ENCODE measurements around the gene FBLN1. TPM values are rescaled to one million over a fixed set of nuclear protein-coding genes. Genes with fewer than 3 reads are reported as not detected.

FBLN1 gene
- polyA plus RNA-seq (2012; ENCODE audit: low read depth, missing spikeins) = 0.03 TPM

DNA sequence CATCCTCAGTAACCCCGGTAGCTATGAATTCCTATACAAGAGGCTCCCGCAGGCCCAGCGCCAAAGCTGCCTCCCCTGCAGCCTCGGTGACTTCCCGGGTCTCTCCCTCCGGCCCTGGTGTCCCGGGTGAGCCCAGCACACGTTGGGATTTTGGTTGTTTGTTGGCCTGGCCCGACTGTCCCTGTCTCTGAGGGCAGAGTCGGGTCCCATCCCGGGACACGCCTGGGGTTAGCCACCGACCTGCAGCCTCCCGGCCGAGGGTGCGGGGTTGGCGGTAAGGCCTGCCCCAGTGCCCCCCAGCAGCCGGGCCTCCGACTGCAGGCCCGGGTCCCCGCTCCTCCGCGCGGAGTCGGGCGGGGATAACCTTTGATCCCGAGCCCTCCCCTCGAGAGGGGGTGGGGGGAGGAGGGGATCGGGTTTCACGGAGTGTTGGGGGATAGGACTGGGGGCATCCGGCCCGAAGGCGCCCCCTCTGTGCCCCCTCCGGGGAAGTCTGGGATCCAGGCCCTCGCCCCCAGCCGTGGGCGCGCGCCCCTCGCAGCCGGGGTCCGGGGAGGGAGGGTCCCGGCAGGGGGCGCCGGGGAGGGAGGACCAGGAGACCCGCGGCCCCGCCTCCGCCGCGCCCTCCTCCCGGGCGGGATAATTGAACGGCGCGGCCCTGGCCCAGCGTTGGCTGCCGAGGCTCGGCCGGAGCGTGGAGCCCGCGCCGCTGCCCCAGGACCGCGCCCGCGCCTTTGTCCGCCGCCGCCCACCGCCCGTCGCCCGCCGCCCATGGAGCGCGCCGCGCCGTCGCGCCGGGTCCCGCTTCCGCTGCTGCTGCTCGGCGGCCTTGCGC, at the start of gene FBLN1:
Gene FBLN1, plus strand, starts transcription at position 669 of the 835 bp plus-strand sequence. Its CDS starts 103 bp downstream, at position 772.
- no peak for FAIRE-seq
- DNase-seq (ENCODE audit: insufficient read length, low spot score) = no peak
- TF ChIP-seq POLR2AphosphoS5 (IDR thresholded peaks at IDR 0.05; ENCODE audit: low read depth, low read length) (no peak), POU2F2 (IDR thresholded peaks at IDR 0.05; ENCODE audit: low read depth, low read length) (no peak), SPI1 (IDR thresholded peaks at IDR 0.05; ENCODE audit: low read depth, low read length) (no peak), POLR2A (IDR thresholded peaks at IDR 0.05; ENCODE audit: low read depth, low read length) (no peak), PAX5 (IDR thresholded peaks at IDR 0.05; ENCODE audit: insufficient read depth, low read length, severe bottlenecking) (no peak), TAF1 (IDR thresholded peaks at IDR 0.05; ENCODE audit: low read depth, low read length) (no peak)

- no peak for FAIRE-seq
- no peak for DNase-seq (ENCODE audit: insufficient read length, low spot score)
- TF ChIP-seq POU2F2 (IDR thresholded peaks at IDR 0.05; ENCODE audit: low read depth, low read length) = no peak
- TF ChIP-seq POLR2A (IDR thresholded peaks at IDR 0.05; ENCODE audit: low read depth, low read length) = no peak
- TF ChIP-seq TAF1 (IDR thresholded peaks at IDR 0.05; ENCODE audit: low read depth, low read length) = no peak
These were observed 48.9 kb upstream of the FBLN1 start for GRCh38 chr22:45453764-45454163.

DNA sequence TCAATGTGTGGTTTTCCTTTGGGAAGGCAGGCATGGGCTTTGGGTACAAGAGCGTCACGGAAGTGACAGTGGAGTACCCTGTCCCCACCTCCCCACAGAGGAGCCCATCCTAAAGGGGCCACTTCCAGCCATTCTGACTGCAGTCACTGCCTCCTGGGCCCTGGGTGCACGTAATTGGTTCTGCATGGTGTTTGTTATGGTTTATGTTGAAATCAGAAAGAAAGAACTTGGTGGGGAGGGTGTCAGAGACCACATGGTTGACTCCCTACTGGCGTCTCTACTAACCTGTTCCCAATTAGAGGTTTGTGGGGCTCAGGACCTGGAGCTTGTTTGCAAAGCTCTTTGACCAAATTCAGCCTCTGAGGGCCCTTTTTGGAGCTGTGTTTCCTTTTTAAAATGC, 48.4 kb upstream of the FBLN1 start:
- TF ChIP-seq PAX5 (IDR thresholded peaks at IDR 0.05; ENCODE audit: insufficient read depth, low read length, severe bottlenecking) (no peak), POLR2A (IDR thresholded peaks at IDR 0.05; ENCODE audit: low read depth, low read length) (no peak), TAF1 (IDR thresholded peaks at IDR 0.05; ENCODE audit: low read depth, low read length) (no peak), POU2F2 (IDR thresholded peaks at IDR 0.05; ENCODE audit: low read depth, low read length) (no peak), POLR2AphosphoS5 (IDR thresholded peaks at IDR 0.05; ENCODE audit: low read depth, low read length) (no peak), SPI1 (IDR thresholded peaks at IDR 0.05; ENCODE audit: low read depth, low read length) (no peak)
- DNase-seq (ENCODE audit: insufficient read length, low spot score) (no peak), FAIRE-seq (no peak)

GRCh38 chr22:45455212-45455611, 47.5 kb upstream of the FBLN1 start:
- no peak for TF ChIP-seq TAF1 (IDR thresholded peaks at IDR 0.05; ENCODE audit: low read depth, low read length)
- no peak for TF ChIP-seq POLR2A (IDR thresholded peaks at IDR 0.05; ENCODE audit: low read depth, low read length)
- TF ChIP-seq PAX5 (IDR thresholded peaks at IDR 0.05; ENCODE audit: insufficient read depth, low read length, severe bottlenecking) = no peak
- no peak for TF ChIP-seq POLR2AphosphoS5 (IDR thresholded peaks at IDR 0.05; ENCODE audit: low read depth, low read length)
- TF ChIP-seq SPI1 (IDR thresholded peaks at IDR 0.05; ENCODE audit: low read depth, low read length) = no peak
- TF ChIP-seq POU2F2 (IDR thresholded peaks at IDR 0.05; ENCODE audit: low read depth, low read length) = no peak
- DNase-seq (ENCODE audit: insufficient read length, low spot score) (no peak), FAIRE-seq (no peak)

DNA sequence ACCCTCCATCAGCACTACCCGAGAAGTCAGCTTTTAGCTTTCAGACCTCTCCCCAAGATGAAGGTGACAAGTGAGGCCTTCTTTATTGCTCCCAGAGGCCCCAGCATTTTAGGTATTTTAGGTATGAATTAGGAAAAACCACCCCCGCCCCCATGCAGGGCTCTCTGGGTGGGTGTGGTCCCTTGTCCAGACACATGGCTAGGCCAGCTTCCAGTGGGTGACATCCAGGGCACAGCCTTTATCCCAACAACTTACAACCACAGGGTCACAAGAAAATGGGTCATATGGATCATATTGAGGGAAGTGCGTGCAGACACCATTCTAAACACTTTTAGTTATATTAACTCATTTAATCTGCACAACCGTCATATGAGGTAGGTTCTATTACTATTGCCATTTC, 47.1 kb upstream of the FBLN1 start:
- TF ChIP-seq POLR2A (IDR thresholded peaks at IDR 0.05; ENCODE audit: low read depth, low read length) = no peak
- FAIRE-seq (no peak), DNase-seq (ENCODE audit: insufficient read length, low spot score) (no peak)

- TF ChIP-seq POU2F2 (IDR thresholded peaks at IDR 0.05; ENCODE audit: low read depth, low read length) (no peak), PAX5 (IDR thresholded peaks at IDR 0.05; ENCODE audit: insufficient read depth, low read length, severe bottlenecking) (no peak), POLR2AphosphoS5 (IDR thresholded peaks at IDR 0.05; ENCODE audit: low read depth, low read length) (no peak), TAF1 (IDR thresholded peaks at IDR 0.05; ENCODE audit: low read depth, low read length) (no peak), POLR2A (IDR thresholded peaks at IDR 0.05; ENCODE audit: low read depth, low read length) (no peak), SPI1 (IDR thresholded peaks at IDR 0.05; ENCODE audit: low read depth, low read length) (no peak)
- DNase-seq (ENCODE audit: insufficient read length, low spot score) (no peak), FAIRE-seq (no peak)
These were observed 45.9 kb upstream of the FBLN1 start for GRCh38 chr22:45456811-45457210.

- no peak for DNase-seq (ENCODE audit: insufficient read length, low spot score)
- TF ChIP-seq POLR2A (IDR thresholded peaks at IDR 0.05; ENCODE audit: low read depth, low read length) (no peak), TAF1 (IDR thresholded peaks at IDR 0.05; ENCODE audit: low read depth, low read length) (no peak), POU2F2 (IDR thresholded peaks at IDR 0.05; ENCODE audit: low read depth, low read length) (no peak), SPI1 (IDR thresholded peaks at IDR 0.05; ENCODE audit: low read depth, low read length) (no peak)
- no peak for FAIRE-seq
These were observed 44.2 kb upstream of the FBLN1 start for GRCh38 chr22:45458532-45458931.

- TF ChIP-seq SPI1 (IDR thresholded peaks at IDR 0.05; ENCODE audit: low read depth, low read length) = no peak
- TF ChIP-seq POLR2A (IDR thresholded peaks at IDR 0.05; ENCODE audit: low read depth, low read length) = no peak
- no peak for TF ChIP-seq POLR2AphosphoS5 (IDR thresholded peaks at IDR 0.05; ENCODE audit: low read depth, low read length)
- no peak for TF ChIP-seq TAF1 (IDR thresholded peaks at IDR 0.05; ENCODE audit: low read depth, low read length)
- no peak for TF ChIP-seq POU2F2 (IDR thresholded peaks at IDR 0.05; ENCODE audit: low read depth, low read length)
- TF ChIP-seq PAX5 (IDR thresholded peaks at IDR 0.05; ENCODE audit: insufficient read depth, low read length, severe bottlenecking) = no peak
- FAIRE-seq (no peak), DNase-seq (ENCODE audit: insufficient read length, low spot score) (no peak)
These were observed 43.4 kb upstream of the FBLN1 start for GRCh38 chr22:45459235-45459634.

GRCh38 chr22:45460288-45461109, 42.2 kb upstream of the FBLN1 start:
- TF ChIP-seq SPI1 (IDR thresholded peaks at IDR 0.05; ENCODE audit: low read depth, low read length) (no peak), POLR2AphosphoS5 (IDR thresholded peaks at IDR 0.05; ENCODE audit: low read depth, low read length) (no peak), TAF1 (IDR thresholded peaks at IDR 0.05; ENCODE audit: low read depth, low read length) (no peak), PAX5 (IDR thresholded peaks at IDR 0.05; ENCODE audit: insufficient read depth, low read length, severe bottlenecking) (no peak), POU2F2 (IDR thresholded peaks at IDR 0.05; ENCODE audit: low read depth, low read length) (no peak), POLR2A (IDR thresholded peaks at IDR 0.05; ENCODE audit: low read depth, low read length) (no peak)
- DNase-seq (ENCODE audit: insufficient read length, low spot score) (no peak), FAIRE-seq (no peak)

All from GM12891 (cell line).